ENCODE data around the gene BAZ2B. TPM values are rescaled to one million over a fixed set of nuclear protein-coding genes. Genes with fewer than 3 reads are reported as not detected.
A peak's percentile ranks its signal among the peaks of the same experiment; 100 is the strongest.
"Not testable (repeated sequence)": the region's sequence is repeated elsewhere in the genome, so short reads cannot be mapped to it uniquely, and the experiment has no call there.

Gene BAZ2B
- polyA plus RNA-seq, 5 donors: 53.2 to 128 (median 104) TPM

GRCh38 chr2:159427048-159427447, 189.3 kb downstream of the BAZ2B start:
- no peak for DNase-seq

- DNase-seq: no peak
Measured at GRCh38 chr2:159419403-159419802, 196.9 kb downstream of the BAZ2B start.

DNA sequence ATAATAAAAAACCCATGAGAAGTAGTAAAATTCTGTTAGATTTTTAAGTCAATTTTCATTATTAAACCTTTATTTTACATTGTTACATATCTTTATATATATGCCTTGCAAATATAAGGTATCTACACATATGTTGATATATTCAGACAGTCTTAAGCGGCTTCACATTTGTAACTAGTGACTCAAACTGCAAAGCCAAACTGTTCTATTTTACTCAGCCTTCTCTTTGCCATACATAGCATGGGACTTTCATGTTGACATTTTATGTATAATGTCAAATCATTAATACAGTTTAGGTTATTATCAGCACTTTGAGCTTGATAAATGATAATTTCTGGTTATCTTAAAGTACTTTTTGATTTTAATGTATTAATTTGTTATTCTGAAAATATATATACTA, 204.9 kb downstream of the BAZ2B start:
- no peak for DNase-seq

- no peak for DNase-seq
Measured at GRCh38 chr2:159410276-159410675, 206.1 kb downstream of the BAZ2B start.

- DNase-seq: no peak
Measured at GRCh38 chr2:159409116-159409800, 207.1 kb downstream of the BAZ2B start.

DNA sequence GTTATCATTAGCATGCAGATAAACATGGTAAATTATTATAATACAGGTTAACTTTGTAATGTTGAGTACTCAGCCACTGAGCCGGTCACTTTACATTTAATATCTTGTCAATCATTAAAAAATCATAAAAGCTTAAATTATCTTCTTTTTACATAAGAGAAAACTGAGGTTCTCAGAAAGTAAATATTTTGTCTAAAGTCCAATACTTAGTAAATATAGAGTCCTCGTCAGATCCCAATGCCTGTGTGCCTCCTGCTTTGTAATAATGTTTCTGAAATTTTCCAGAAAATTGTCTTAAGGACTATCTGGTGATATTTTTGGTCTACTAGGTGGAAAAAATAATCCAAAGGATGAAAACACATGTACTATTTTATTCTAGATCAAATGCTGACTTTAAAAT, 213.6 kb downstream of the BAZ2B start:
- no peak for DNase-seq

DNA sequence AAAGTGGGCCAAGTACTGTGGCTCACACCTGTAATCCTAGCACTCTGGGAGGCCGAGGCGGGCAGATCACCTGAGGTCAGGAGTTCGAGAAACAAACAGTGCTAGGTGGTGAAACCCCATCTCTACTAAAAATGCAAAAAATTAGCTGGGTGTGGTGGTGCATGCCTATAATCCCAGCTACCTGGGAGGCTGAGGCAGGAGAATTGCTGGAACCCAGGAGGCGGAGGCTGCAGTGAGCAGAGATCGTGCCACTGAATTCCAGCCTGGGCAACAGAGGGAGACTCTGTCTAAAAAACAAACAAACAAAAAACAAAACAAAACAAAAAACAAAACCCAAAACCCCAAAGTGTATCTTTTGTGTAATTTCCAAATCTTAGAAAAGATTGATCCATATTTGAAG, 214.2 kb downstream of the BAZ2B start:
- DNase-seq: not testable (repeated sequence)

DNA sequence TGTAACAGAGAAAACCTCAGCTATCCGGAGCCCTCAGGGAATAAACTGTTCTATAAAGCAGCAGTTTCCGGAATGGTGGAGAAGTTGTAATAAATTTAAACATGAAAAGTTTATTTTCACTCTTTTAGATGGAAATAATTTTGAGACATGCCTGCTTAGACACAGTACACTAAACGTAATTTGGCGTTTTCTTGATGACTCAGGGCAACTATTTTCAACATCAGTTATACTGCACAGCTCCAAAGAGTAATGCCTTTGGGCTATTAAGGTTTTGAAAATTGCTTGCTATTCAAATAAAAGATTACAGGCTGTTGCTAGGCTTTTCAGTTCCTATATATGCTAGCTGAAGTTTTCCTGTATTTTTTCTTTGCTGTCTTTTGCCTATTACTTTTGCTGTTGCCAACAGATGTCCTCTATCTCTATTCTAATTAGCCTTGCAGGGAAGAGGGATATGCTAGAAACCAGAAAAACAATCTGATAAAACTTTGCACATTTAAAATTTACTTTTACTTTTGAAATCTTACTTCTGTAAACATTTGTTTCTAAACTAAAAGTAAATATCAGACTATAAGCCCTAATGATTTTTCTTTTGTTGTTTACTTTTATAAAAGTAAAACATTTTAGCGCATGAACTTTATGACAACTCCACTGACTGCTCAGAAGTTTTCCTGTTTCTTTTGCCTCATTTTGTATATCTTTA, 216.5 kb downstream of the BAZ2B start:
- DNase-seq: peak in 1 of 2 donors; percentile 6

GRCh38 chr2:159396799-159397198, 219.5 kb downstream of the BAZ2B start:
- DNase-seq: no peak

GRCh38 chr2:159382447-159383028, 233.8 kb downstream of the BAZ2B start:
- no peak for DNase-seq

DNA sequence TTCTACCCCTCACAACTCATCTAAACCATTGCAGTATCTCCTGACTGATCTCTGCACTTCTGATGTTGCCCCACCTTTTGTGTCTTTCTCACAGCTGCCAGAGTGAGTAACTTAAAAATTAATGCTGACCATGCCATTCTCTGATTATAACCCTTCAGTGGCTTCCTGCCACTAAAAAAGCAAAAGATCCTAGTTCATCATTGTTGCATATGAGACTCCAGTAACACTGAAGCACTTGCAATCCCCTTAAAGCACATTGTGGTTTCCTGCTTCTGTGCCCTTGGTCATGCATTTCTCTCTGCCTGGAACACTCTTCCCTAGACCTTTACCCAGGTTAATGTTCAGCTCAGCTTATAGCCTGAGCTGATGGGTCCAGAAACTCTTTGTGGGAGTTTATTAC, 234.8 kb downstream of the BAZ2B start:
- no peak for DNase-seq

DNA sequence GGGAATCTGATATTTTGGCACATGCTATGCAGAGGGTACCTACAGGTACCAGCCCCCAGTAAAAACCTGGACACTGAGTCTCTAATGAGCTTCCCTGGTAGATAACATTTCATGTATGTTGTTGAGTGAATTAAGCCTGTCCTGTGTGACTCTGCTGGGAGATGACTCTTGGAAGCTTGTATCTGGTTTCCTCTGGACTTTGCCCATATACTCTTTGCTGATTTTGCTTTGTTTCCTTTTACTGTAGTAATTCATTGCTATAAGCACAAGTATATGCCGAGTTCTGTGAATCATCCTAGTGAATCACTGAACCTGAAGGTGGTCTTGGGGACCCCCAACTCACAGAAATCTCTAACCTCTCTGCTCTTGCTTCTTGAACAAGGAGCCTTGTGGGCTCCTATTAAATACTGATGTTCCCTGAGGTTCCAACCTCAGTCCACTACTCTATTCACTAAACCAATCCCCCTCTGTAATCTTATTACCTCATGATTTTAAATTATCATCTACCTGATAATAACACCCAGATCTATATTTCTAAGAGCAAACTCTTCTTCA, 235.6 kb downstream of the BAZ2B start:
- DNase-seq: no peak

GRCh38 chr2:159379181-159379580, 237.2 kb downstream of the BAZ2B start:
- DNase-seq: no peak

DNA sequence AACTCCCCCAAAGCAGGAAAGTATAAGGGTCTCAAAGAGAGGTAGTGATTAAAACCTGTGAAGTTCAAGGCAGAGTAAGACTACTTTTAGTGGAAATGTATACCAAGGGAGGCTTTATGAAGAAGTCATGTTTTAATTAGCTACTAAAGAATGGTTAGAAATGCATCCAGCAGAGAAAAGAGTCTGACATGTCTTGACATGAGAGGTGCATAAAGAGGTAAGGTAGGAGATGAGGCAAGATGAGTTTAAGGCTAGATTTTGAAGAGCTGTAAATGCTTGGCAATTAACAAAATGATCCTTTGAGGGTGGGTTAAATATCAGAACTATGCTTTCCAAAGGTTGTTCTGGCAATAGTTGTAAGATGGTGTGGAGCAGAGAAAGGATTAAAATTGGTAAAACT, 241.1 kb downstream of the BAZ2B start:
- no peak for DNase-seq

DNA sequence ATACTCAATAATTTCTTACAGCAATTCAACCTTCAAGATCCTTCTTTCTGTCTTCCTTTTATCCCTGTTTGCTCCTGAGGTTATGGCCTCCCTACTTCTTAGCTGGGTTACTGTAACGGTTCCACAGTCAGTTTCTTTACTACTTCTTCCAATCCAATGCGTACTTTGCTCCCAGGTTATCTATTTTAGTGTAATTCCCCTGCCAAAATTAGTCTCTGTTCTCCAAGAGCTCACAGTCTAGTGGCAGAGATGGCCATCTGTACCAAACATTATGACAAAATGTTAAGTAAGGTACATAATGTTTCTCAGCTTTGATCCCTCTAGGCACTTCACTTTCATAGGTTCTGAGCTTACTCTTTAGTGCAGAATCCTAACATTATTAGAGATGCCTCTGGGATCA, 244.8 kb downstream of the BAZ2B start:
- no peak for DNase-seq

GRCh38 chr2:159366538-159366937, 249.8 kb downstream of the BAZ2B start:
- no peak for DNase-seq

DNA sequence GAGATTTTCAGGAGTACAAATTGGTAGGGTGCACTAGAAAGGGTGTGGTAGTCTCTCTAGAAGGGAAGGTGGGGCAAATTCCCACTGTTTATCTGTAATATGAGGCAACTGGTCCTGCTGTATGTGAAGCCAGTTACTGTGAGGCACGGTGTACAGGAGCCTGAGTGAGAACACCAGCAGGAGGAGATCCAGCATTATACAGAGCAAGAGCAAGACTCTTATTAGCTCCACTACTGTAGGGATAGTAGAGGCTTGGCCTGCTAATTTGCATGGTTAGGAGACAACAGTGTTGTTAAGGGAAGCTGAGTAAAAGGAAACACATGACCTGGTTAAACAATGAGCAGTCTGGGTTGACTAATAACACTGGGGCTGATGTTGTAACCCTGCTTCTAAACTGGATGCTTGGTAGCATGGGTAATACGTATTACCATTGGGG, 253.5 kb downstream of the BAZ2B start:
- no peak for DNase-seq

GRCh38 chr2:159362094-159362493, 254.3 kb downstream of the BAZ2B start:
- no peak for DNase-seq

DNA sequence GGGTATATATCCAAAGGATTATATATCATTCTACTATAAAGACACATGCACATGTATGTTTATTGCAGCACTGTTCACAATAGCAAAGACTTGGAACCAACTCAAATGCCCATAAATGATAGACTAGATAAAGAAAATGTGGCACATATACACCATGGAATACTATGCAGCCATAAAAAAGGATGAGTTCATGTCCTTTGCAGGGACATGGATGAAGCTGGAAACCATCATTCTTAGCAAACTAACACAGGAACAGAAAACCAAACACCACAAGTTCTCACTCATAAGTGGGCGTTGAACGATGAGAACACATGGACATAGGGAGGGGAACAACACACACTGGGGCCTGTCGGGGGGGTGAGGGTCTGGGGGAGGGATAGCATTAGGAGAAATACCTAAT, 254.7 kb downstream of the BAZ2B start:
- DNase-seq: not testable (repeated sequence)

GRCh38 chr2:159356053-159356554, 260.2 kb downstream of the BAZ2B start:
- DNase-seq: no peak

DNA sequence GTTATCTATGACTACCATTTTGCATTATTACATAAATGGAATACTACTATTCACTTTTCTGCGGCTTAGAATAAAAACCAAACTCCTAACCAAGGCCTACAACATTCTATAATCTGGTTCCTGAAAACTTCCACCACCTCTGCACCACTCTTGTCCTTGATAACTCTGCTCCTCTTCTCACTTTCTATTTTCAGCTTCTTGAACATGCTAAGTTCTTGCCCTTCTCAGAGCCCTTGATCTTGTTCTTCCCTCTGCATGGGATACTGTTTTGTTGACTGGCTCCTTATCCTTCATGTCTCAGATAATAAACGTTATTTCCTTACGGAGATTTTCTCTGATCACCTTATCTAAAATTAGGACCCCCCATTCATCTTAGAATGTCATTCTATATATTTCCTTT, 264.4 kb downstream of the BAZ2B start:
- DNase-seq: no peak

GRCh38 chr2:159349674-159350299, 266.6 kb downstream of the BAZ2B start:
- DNase-seq: no peak

Measured in right lung (tissue), 5 donors.